Osteocyte (in vitro differentiated cells): ENCODE results near the gene XRCC1. TPM values are rescaled to one million over a fixed set of nuclear protein-coding genes. Genes with fewer than 3 reads are reported as not detected.

Experiments used
- DNase-seq: peaks from one replicate; pipeline ENCODE4 v3.0.0; 2021; ENCODE audit warnings: mixed read lengths; ENCODE audit not compliant: unreplicated experiment; ENCODE audit errors: extremely low spot score
- H3K27ac Mint-ChIP-seq: one replicate; pipeline ENCODE4 v1.8.0; 2021; ENCODE audit warnings: mild to moderate bottlenecking, mixed read lengths; ENCODE audit not compliant: unreplicated experiment
- H3K27me3 Mint-ChIP-seq: one replicate; pipeline ENCODE4 v1.8.0; 2021; ENCODE audit warnings: mixed read lengths; ENCODE audit not compliant: unreplicated experiment
- H3K36me3 Mint-ChIP-seq: one replicate; pipeline ENCODE4 v1.8.0; 2021; ENCODE audit warnings: mixed read lengths; ENCODE audit not compliant: unreplicated experiment
- H3K4me1 Mint-ChIP-seq: one replicate; pipeline ENCODE4 v1.8.0; 2021; ENCODE audit warnings: mixed read lengths; ENCODE audit not compliant: unreplicated experiment
- H3K4me3 Mint-ChIP-seq: one replicate; pipeline ENCODE4 v1.8.0; 2021; ENCODE audit warnings: mild to moderate bottlenecking, moderate library complexity, mixed read lengths; ENCODE audit not compliant: unreplicated experiment
- H3K9me3 Mint-ChIP-seq: one replicate; pipeline ENCODE4 v1.8.0; 2021; ENCODE audit warnings: mixed read lengths; ENCODE audit not compliant: unreplicated experiment
- total RNA-seq: library from RNA; stranded (reverse); gene quantifications from 2 replicates; pipeline ENCODE4 v1.2.1, GENCODE V29; 2021
- TF ChIP-seq, protein P1 (sequence below): fragments of 200-600 bp; sonication (generic); IDR thresholded peaks from 2 replicates; pipeline ENCODE4 v1.5.0; 2021; ENCODE audit warnings: antibody characterized with exemption, mild to moderate bottlenecking, moderate library complexity

XRCC1 gene
- total RNA-seq, 1 donor from 2014 or later: 43.2 TPM

- H3K27me3 Mint-ChIP-seq: no peaks in the 10 kb centered on the region
- peaks cover 11% of the 10 kb centered on the region for H3K36me3 Mint-ChIP-seq
- peak; percentile 90 for DNase-seq
- H3K4me1 Mint-ChIP-seq: peaks cover 16% of the 10 kb centered on the region
- H3K4me3 Mint-ChIP-seq: no peak overlapping the region
- H3K9me3 Mint-ChIP-seq: no peaks in the 10 kb centered on the region
- H3K27ac Mint-ChIP-seq: peak overlapping the region; percentile 79
- TF ChIP-seq, protein P1, sequence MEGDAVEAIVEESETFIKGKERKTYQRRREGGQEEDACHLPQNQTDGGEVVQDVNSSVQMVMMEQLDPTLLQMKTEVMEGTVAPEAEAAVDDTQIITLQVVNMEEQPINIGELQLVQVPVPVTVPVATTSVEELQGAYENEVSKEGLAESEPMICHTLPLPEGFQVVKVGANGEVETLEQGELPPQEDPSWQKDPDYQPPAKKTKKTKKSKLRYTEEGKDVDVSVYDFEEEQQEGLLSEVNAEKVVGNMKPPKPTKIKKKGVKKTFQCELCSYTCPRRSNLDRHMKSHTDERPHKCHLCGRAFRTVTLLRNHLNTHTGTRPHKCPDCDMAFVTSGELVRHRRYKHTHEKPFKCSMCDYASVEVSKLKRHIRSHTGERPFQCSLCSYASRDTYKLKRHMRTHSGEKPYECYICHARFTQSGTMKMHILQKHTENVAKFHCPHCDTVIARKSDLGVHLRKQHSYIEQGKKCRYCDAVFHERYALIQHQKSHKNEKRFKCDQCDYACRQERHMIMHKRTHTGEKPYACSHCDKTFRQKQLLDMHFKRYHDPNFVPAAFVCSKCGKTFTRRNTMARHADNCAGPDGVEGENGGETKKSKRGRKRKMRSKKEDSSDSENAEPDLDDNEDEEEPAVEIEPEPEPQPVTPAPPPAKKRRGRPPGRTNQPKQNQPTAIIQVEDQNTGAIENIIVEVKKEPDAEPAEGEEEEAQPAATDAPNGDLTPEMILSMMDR: no peak
These were observed 12.6 kb downstream of the XRCC1 start for GRCh38 chr19:43562698-43563241.

GRCh38 chr19:43562226-43562697 lies 13.1 kb downstream of the XRCC1 start:
- Mint-ChIP-seq H3K4me1 (peaks cover 16% of the 10 kb centered on the region), H3K27me3 (no peaks in the 10 kb centered on the region), H3K4me3 (no peak overlapping the region), H3K9me3 (no peaks in the 10 kb centered on the region), H3K36me3 (peaks cover 13% of the 10 kb centered on the region), H3K27ac (peak overlapping the region; percentile 79)
- no peak for DNase-seq
- TF ChIP-seq, protein P1: no peak

DNA sequence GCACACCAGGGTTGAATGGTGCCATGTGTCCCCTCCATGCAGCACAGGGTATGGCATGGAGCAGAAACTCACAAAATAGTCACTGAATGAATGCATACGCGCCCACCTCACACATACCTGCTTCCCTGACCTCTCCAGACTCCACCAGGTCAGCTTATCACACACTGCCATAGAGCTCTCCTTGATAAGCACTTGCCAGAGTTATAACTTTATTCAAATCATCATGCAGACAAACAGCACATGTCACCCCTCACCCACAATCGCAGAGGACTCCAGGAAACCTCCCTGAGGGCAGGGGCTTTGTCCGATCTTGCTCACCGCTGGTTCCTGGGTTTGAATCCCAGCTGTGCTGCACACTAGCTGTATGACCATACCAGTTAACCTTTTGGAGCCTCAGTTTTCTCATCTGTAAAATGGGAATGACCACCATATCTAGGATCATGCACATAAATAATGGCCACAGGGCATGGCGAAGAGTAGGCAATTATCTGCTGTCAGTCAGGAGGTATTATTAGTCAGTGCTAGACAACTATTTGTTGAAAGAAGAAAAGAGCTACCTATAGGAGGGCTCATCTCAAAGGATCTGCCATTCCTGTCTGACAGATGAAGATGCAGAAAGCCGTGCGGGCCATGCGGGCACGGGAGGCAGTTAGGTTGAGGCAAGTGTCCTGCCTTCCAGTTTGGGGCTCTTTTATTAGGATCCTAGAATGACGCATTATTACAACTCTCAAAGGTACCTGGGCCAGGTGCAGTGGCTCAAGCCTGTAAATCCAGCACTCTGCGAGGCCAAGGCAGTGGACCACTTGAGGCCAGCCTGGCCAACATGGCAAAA lies 14.0 kb downstream of the XRCC1 start:
- TF ChIP-seq, protein P1: no peak
- H3K9me3 Mint-ChIP-seq: no peaks in the 10 kb centered on the region
- no peaks in the 10 kb centered on the region for H3K27me3 Mint-ChIP-seq
- no peak for DNase-seq
- no peak overlapping the region for H3K4me3 Mint-ChIP-seq
- H3K36me3 Mint-ChIP-seq: peaks cover 11% of the 10 kb centered on the region
- peak overlapping the region; percentile 79 for H3K27ac Mint-ChIP-seq
- H3K4me1 Mint-ChIP-seq: peaks cover 16% of the 10 kb centered on the region

DNA sequence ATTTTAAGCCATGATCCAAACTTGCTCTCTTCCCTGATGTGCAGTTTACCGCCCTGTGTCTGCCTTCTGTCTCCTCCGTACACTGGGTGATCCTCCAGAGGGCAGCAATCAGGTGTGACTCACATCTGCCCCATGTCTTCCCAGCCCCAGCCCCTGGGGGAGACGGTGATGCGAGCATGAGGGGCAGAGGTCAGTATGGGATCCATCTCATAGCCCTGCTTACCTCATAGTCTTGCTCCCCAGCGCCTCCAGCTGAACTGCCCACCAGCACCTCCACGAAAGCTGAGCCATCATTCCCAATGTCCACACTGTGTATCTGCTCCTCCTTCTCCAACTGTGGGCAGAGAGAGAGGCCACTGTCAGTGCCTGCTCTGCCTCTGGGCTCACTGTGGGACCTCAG lies 14.6 kb downstream of the XRCC1 start:
- H3K36me3 Mint-ChIP-seq: peaks cover 11% of the 10 kb centered on the region
- no peaks in the 10 kb centered on the region for H3K27me3 Mint-ChIP-seq
- H3K9me3 Mint-ChIP-seq: no peaks in the 10 kb centered on the region
- DNase-seq: no peak
- H3K4me3 Mint-ChIP-seq: no peak overlapping the region
- TF ChIP-seq, protein P1: no peak
- H3K27ac Mint-ChIP-seq: peak overlapping the region; percentile 25
- peaks cover 16% of the 10 kb centered on the region for H3K4me1 Mint-ChIP-seq

- Mint-ChIP-seq H3K9me3 (no peaks in the 10 kb centered on the region), H3K27me3 (no peaks in the 10 kb centered on the region), H3K4me1 (no peaks in the 10 kb centered on the region), H3K4me3 (no peak overlapping the region), H3K36me3 (peaks cover 22% of the 10 kb centered on the region), H3K27ac (no peak overlapping the region)
- peak; percentile 89 for DNase-seq
- TF ChIP-seq, protein P1: peak; percentile 75
These were observed 20.0 kb downstream of the XRCC1 start for GRCh38 chr19:43555185-43555770.
